H1 (cell line): Measurements from ENCODE around the gene CRTC2. TPM values are rescaled to one million over a fixed set of nuclear protein-coding genes. Genes with fewer than 3 reads are reported as not detected.

ENCODE experiments used
- CTCF ChIA-PET: fragments of 300-600 bp; sonication (Branson Sonifier 250); formaldehyde crosslinking; loops from one replicate; lab custom pipeline; 2021; ENCODE audit not compliant: partially characterized antibody; lab: Charles Lee
- POLR2A ChIA-PET: fragments of 300-600 bp; sonication (Branson Sonifier 250); formaldehyde crosslinking; loops from one replicate; lab custom pipeline; 2021; ENCODE audit warnings: inconsistent platforms; ENCODE audit not compliant: partially characterized antibody; lab: Charles Lee
- DNase-seq, 2 experiments: peaks; one replicate each; pipeline versions ENCODE4 v3.0.0 to v3.0.0-alpha.2; 2010 to 2022; ENCODE audit warnings: low spot score in 2 of 2, low read depth in 1 of 2, mixed read lengths in 1 of 2
- FAIRE-seq: peaks from 2 replicates; lab custom pipeline; 2011; peaks lifted over from hg19 to GRCh38; lab: Jason Lieb, UNC
- H2AFZ ChIP-seq: 2 replicates; pipeline ENCODE4 v1.8.1; 2012; ENCODE audit warnings: low read length, inconsistent platforms
- H2AK5ac ChIP-seq: 2 replicates; pipeline ENCODE4 v1.6.1; 2013; ENCODE audit warnings: low read depth, low read length
- H2BK120ac ChIP-seq: replicated peaks from 2 replicates; pipeline ENCODE3; 2013; ENCODE audit warnings: low read depth, low read length, inconsistent platforms
- H2BK12ac ChIP-seq: 2 replicates; pipeline ENCODE4 v1.6.1; 2013; ENCODE audit warnings: low read depth, low read length
- H2BK15ac ChIP-seq: 2 replicates; pipeline ENCODE4 v1.6.1; 2013; ENCODE audit warnings: low read length
- H2BK20ac ChIP-seq: 2 replicates; pipeline ENCODE4 v1.6.1; 2013; ENCODE audit warnings: low read length
- H2BK5ac ChIP-seq: 2 replicates; pipeline ENCODE4 v1.6.1; 2013; ENCODE audit warnings: low read depth, low read length
- H3K14ac ChIP-seq: 2 replicates; pipeline ENCODE4 v1.6.1; 2013; ENCODE audit warnings: inconsistent platforms; ENCODE audit not compliant: insufficient read length
- H3K18ac ChIP-seq: 2 replicates; pipeline ENCODE4 v1.6.1; 2013; ENCODE audit warnings: low read length; ENCODE audit errors: extremely low read depth
- H3K23ac ChIP-seq: 2 replicates; pipeline ENCODE4 v1.6.1; 2013; ENCODE audit warnings: inconsistent platforms; ENCODE audit not compliant: insufficient read length
- H3K23me2 ChIP-seq: 2 replicates; pipeline ENCODE4 v1.6.1; 2013; ENCODE audit warnings: low read depth, low read length
- H3K27ac ChIP-seq: 2 replicates; pipeline ENCODE4 v1.6.1; 2011; ENCODE audit warnings: low read depth, low read length, inconsistent platforms
- H3K27me3 ChIP-seq, 4 experiments: replicated peaks in 1 of 4; 1 replicate in 1 of 4; 2 replicates in 3 of 4; pipeline versions ENCODE4 v1.6.1 to v1.8.1; 2011 to 2013; ENCODE audit warnings: low read length in 3 of 4, mild to moderate bottlenecking in 3 of 4, inconsistent platforms in 2 of 4, mixed read lengths in 2 of 4, moderate library complexity in 1 of 4; ENCODE audit not compliant: control insufficient read depth in 3 of 4, insufficient read depth in 3 of 4; ENCODE audit errors: extremely low read depth in 1 of 4
- H3K36me3 ChIP-seq, 4 experiments: 2 replicates each; pipeline versions ENCODE4 v1.6.1 to v1.8.1; 2011 to 2013; ENCODE audit warnings: mild to moderate bottlenecking in 4 of 4, low read length in 3 of 4, moderate library complexity in 2 of 4, control low read depth in 1 of 4, inconsistent platforms in 1 of 4; ENCODE audit not compliant: insufficient read depth in 4 of 4, control insufficient read depth in 2 of 4
- H3K4ac ChIP-seq: replicated peaks from 2 replicates; pipeline ENCODE3; 2013; ENCODE audit warnings: low read length, low read depth, mixed read lengths, inconsistent platforms; ENCODE audit not compliant: insufficient read length
- H3K4me1 ChIP-seq, 4 experiments: replicated peaks in 1 of 4; 1 replicate in 1 of 4; 2 replicates in 3 of 4; pipeline versions ENCODE4 v1.6.1 to v1.8.1; 2011 to 2013; ENCODE audit warnings: low read length in 3 of 4, inconsistent platforms in 2 of 4, mixed read lengths in 1 of 4; ENCODE audit not compliant: insufficient read depth in 4 of 4, control insufficient read depth in 3 of 4
- H3K4me2 ChIP-seq, 2 experiments: 2 replicates each; pipeline versions ENCODE4 v1.6.1 to v1.8.1; 2011 to 2013; ENCODE audit warnings: low read depth in 2 of 2, low read length in 2 of 2, control low read depth in 1 of 2, inconsistent platforms in 1 of 2, mild to moderate bottlenecking in 1 of 2; ENCODE audit not compliant: insufficient read depth in 1 of 2
- H3K4me3 ChIP-seq, 4 experiments: fragments of 200-600, 300-600 bp in 1 of 4; sonication (generic), shearing (Covaris generic), sonication (Bioruptor Twin) in 1 of 4; 2 replicates each; pipeline versions ENCODE4 v1.5.1 to v1.8.1; 2011 to 2016; ENCODE audit warnings: low read length in 4 of 4, low read depth in 3 of 4, control low read depth in 2 of 4, inconsistent platforms in 2 of 4, mild to moderate bottlenecking in 2 of 4, mixed read lengths in 1 of 4, moderate library complexity in 1 of 4; ENCODE audit not compliant: insufficient read depth in 2 of 4; ENCODE audit errors: extremely low read depth in 1 of 4
- H3K56ac ChIP-seq: replicated peaks from 2 replicates; pipeline ENCODE3; 2013; ENCODE audit warnings: low read depth, mild to moderate bottlenecking, mixed read lengths, low read length, inconsistent platforms; ENCODE audit not compliant: insufficient read length
- H3K79me1 ChIP-seq: 2 replicates; pipeline ENCODE4 v1.6.1; 2013; ENCODE audit warnings: low read depth, low read length, control low read depth
- H3K79me2 ChIP-seq, 2 experiments: 2 replicates each; pipeline versions ENCODE4 v1.6.1 to v1.8.1; 2012 to 2013; ENCODE audit warnings: low read length in 2 of 2, mild to moderate bottlenecking in 2 of 2, inconsistent platforms in 1 of 2; ENCODE audit not compliant: insufficient read depth in 2 of 2, control insufficient read depth in 1 of 2
- H3K9ac ChIP-seq, 4 experiments: replicated peaks in 1 of 4; 1 replicate in 1 of 4; 2 replicates in 3 of 4; pipeline versions ENCODE4 v1.6.1 to v1.8.1; 2011 to 2013; ENCODE audit warnings: low read depth in 3 of 4, low read length in 3 of 4, control low read depth in 2 of 4, mild to moderate bottlenecking in 2 of 4, moderate library complexity in 2 of 4, inconsistent platforms in 1 of 4; ENCODE audit errors: extremely low read depth in 1 of 4
- H3K9me3 ChIP-seq, 2 experiments: 2 replicates each; pipeline versions ENCODE4 v1.6.1 to v1.8.1; 2012 to 2013; ENCODE audit warnings: mild to moderate bottlenecking in 2 of 2, moderate library complexity in 2 of 2, control low read depth in 1 of 2, inconsistent platforms in 1 of 2, low read depth in 1 of 2, low read length in 1 of 2, mixed read lengths in 1 of 2; ENCODE audit not compliant: insufficient read depth in 2 of 2
- H4K20me1 ChIP-seq, 2 experiments: replicated peaks in 1 of 2; 2 replicates each; pipeline versions ENCODE3 to v1.8.1; 2011 to 2013; ENCODE audit warnings: inconsistent platforms in 2 of 2, low read length in 2 of 2, mild to moderate bottlenecking in 1 of 2; ENCODE audit not compliant: insufficient read depth in 2 of 2, control insufficient read depth in 1 of 2
- H4K5ac ChIP-seq: 2 replicates; pipeline ENCODE4 v1.6.1; 2013; ENCODE audit warnings: low read length, low read depth, mixed read lengths, inconsistent platforms; ENCODE audit not compliant: insufficient read length
- H4K8ac ChIP-seq: 2 replicates; pipeline ENCODE4 v1.8.0; 2013; ENCODE audit warnings: mild to moderate bottlenecking, moderate library complexity, low read length, inconsistent platforms; ENCODE audit not compliant: insufficient read depth; ENCODE audit errors: extremely low read depth
- H4K91ac ChIP-seq: replicated peaks from 2 replicates; pipeline ENCODE3; 2013; ENCODE audit warnings: low read length, mixed read lengths, inconsistent platforms; ENCODE audit not compliant: insufficient read length
- EZH2 ChIP-seq: fragments of 200-600 bp; sonication (generic); IDR thresholded peaks from 2 replicates; pipeline ENCODE4 v1.7.1; 2012; ENCODE audit warnings: low read depth, mild to moderate bottlenecking, moderate library complexity, low read length, inconsistent platforms; ENCODE audit not compliant: severe bottlenecking
- MAX ChIP-seq: IDR thresholded peaks from 2 replicates; pipeline ENCODE4 v1.6.1; 2012; ENCODE audit warnings: inconsistent platforms
- POLR2AphosphoS5 ChIP-seq: IDR thresholded peaks from 2 replicates; pipeline ENCODE4 v1.6.1; 2011; ENCODE audit warnings: low read depth, low read length
- TAF1 ChIP-seq: IDR thresholded peaks from 2 replicates; pipeline ENCODE4 v1.6.1; 2011; ENCODE audit warnings: mild to moderate bottlenecking, low read depth, low read length
- TAF7 ChIP-seq: optimal IDR thresholded peaks from 2 replicates; pipeline ENCODE3; 2011; ENCODE audit warnings: low read depth, mild to moderate bottlenecking, inconsistent platforms, low read length, moderate library complexity, borderline replicate concordance
- WGBS, 2 experiments: shearing (Covaris generic) in 1 of 2; methylation state at CpG; one replicate each; pipeline versions ENCODE4 v1.1.6 to v1.1.7; 2013 to 2015; ENCODE audit warnings: low lambda C conversion rate in 2 of 2, mixed read lengths in 2 of 2, inconsistent platforms in 1 of 2, low coverage in 1 of 2, missing lambda C conversion rate in 1 of 2; ENCODE audit not compliant: insufficient replicate concordance in 2 of 2, insufficient coverage in 1 of 2, insufficient read length in 1 of 2; ENCODE audit errors: extremely low coverage in 1 of 2, missing lambda C conversion rate in 1 of 2; 5-methylcytosine and 5-hydroxymethylcytosine counted together
- polyA plus RNA-seq, 7 experiments: library from polyadenylated mRNA; depleted of rRNA in 3 of 7; stranded (reverse) in 5 of 7; unstranded in 2 of 7; fragments of >200 nt in 5 of 7; fragments of 200-250 nt in 2 of 7; gene quantifications; 1 replicate in 5 of 7; 2 replicates in 1 of 7; 4 replicates in 1 of 7; pipeline versions ENCODE4 v1.2.1 to v1.2.3, GENCODE V29; 2011 to 2013; ENCODE audit warnings: missing spikeins in 2 of 7, mixed read lengths in 2 of 7
- total RNA-seq: library from RNA; stranded (reverse); fragmentation: NEBNext Ultra II Directional; extraction: Animal tissue kit (Norgen Biotek cat#: 25700); gene quantifications from 2 replicates; pipeline ENCODE4 v1.2.1, GENCODE V29; 2021

Gene CRTC2
- total and polyA plus RNA-seq, 2 of the 8 experiments (the other 6 are each of a cell fraction or from before 2014, with no cell fraction given) = 28.6 to 34.3 TPM

- no peak overlapping the region for H2AFZ ChIP-seq
- no peak overlapping the region for H3K56ac ChIP-seq
- H2BK15ac ChIP-seq = no peak overlapping the region
- no peak overlapping the region for H3K23ac ChIP-seq
- CTCF ChIA-PET = interaction anchor here (0.7 to 3.1 kb wide), 8 partner anchors 9 to 168 kb away, joined by 3 to 14 read pairs (median 4); partner anchors contain the start of genes RAB13 and RPS27
- H2AK5ac ChIP-seq = no peak overlapping the region
- FAIRE-seq = no peak
- H2BK120ac ChIP-seq = no peak overlapping the region
- H3K14ac ChIP-seq = no peak overlapping the region
- H4K91ac ChIP-seq = no peak overlapping the region
- H4K8ac ChIP-seq = no peak overlapping the region
- POLR2A ChIA-PET = interaction anchor here (1.0 to 11.4 kb wide), 11 partner anchors 10 to 164 kb away, joined by 3 to 73 read pairs (median 10); partner anchors contain the start of genes CREB3L4, GATAD2B, JTB and RPS27
- H3K18ac ChIP-seq = no peak overlapping the region
- no peaks in the 10 kb centered on the region for H3K23me2 ChIP-seq
- H2BK5ac ChIP-seq = no peak overlapping the region
- H3K4ac ChIP-seq = no peak overlapping the region
- no peaks in the 10 kb centered on the region for H3K27me3 ChIP-seq
- TF ChIP-seq EZH2 = no peak
- TF ChIP-seq POLR2AphosphoS5 = no peak
- no peak for TF ChIP-seq TAF1
- TF ChIP-seq MAX = no peak
- no peak for TF ChIP-seq TAF7
- peaks cover 0 to 5% of the 10 kb centered on the region in 2 experiments; a peak in 2 of 4 replicates for H3K79me2 ChIP-seq
- peaks cover 14 to 51% (median 41%) of the 10 kb centered on the region in 4 experiments for H3K36me3 ChIP-seq
- no peaks in the 10 kb centered on the region; the same call in 1 of the 2 replicates for H3K79me1 ChIP-seq
- H3K27ac ChIP-seq = no peak overlapping the region
- no peak for DNase-seq
- H3K4me1 ChIP-seq = no peaks in the 10 kb centered on the region
- no peak overlapping the region for H4K5ac ChIP-seq
- H2BK12ac ChIP-seq = no peak overlapping the region
- peaks cover 0 to 7% of the 10 kb centered on the region in 2 experiments for H4K20me1 ChIP-seq
- H3K4me2 ChIP-seq = no peak overlapping the region
- H2BK20ac ChIP-seq = no peak overlapping the region
- 95% methylated on average over 12 of the region's 12 CpGs; no CpG with 5 or more reads in 1 of the 2 experiments for WGBS, 2 experiments
- no peak overlapping the region for H3K4me3 ChIP-seq
- H3K9ac ChIP-seq = no peak overlapping the region
- H3K9me3 ChIP-seq = no peaks in the 10 kb centered on the region
Measured at GRCh38 chr1:153939476-153939875, 18.9 kb downstream of the CRTC2 start.
